Aorta (tissue), 5 donors: ENCODE measurements around the gene PPP1R3D. TPM values are rescaled to one million over a fixed set of nuclear protein-coding genes. Genes with fewer than 3 reads are reported as not detected.
"Not testable (repeated sequence)": the region's sequence is repeated elsewhere in the genome, so short reads cannot be mapped to it uniquely, and the experiment has no call there.

Source experiments
- ATAC-seq: fragments of 200-7000 bp; cut with Tn5 transposase; one replicate; pipeline ENCODE4 v1.9.1; 2022; ENCODE audit warnings: moderate library complexity; ENCODE audit not compliant: low FRiP score
- DNase-seq, 2 donors: peaks; one replicate each; pipeline ENCODE4 v3.0.0-alpha.2; 2020
- H3K27ac ChIP-seq, 2 donors: one replicate each; pipeline ENCODE4 v1.5.1; 2013; ENCODE audit warnings: low read length in 2 of 2, mild to moderate bottlenecking in 2 of 2, moderate library complexity in 2 of 2, control low read depth in 1 of 2, inconsistent platforms in 1 of 2, low read depth in 1 of 2
- H3K27me3 ChIP-seq, 2 donors: one replicate each; pipeline ENCODE4 v1.6.1; 2013; ENCODE audit warnings: control low read depth in 1 of 2, low read length in 1 of 2, mild to moderate bottlenecking in 1 of 2, moderate library complexity in 1 of 2; ENCODE audit not compliant: insufficient read depth in 2 of 2, control insufficient read depth in 1 of 2
- H3K36me3 ChIP-seq, 2 donors: one replicate each; pipeline ENCODE4 v1.6.1; 2013; ENCODE audit warnings: control low read depth in 1 of 2, low read length in 1 of 2, mild to moderate bottlenecking in 1 of 2; ENCODE audit not compliant: insufficient read depth in 2 of 2, control insufficient read depth in 1 of 2
- H3K4me1 ChIP-seq, 2 donors: one replicate each; pipeline ENCODE4 v1.6.1; 2013; ENCODE audit warnings: low read length in 2 of 2, control low read depth in 1 of 2, mild to moderate bottlenecking in 1 of 2, moderate library complexity in 1 of 2; ENCODE audit not compliant: insufficient read depth in 2 of 2, control insufficient read depth in 1 of 2
- H3K4me3 ChIP-seq, 2 donors: one replicate each; pipeline ENCODE4 v1.5.1; 2013; ENCODE audit warnings: low read length in 2 of 2, control low read depth in 1 of 2, mild to moderate bottlenecking in 1 of 2
- H3K9me3 ChIP-seq: one replicate; pipeline ENCODE4 v1.6.1; 2013; ENCODE audit warnings: mild to moderate bottlenecking, low read length; ENCODE audit not compliant: control insufficient read depth
- whole genome bisulfite sequencing, 2 donors: extraction: QIAGEN DNeasy Blood & Tissue Kit; methylation state at CpG; one replicate each; pipeline ENCODE4 v1.1.7; 2013; 5-methylcytosine and 5-hydroxymethylcytosine counted together
- intact Hi-C, 2 donors: fragments of 100-400 bp; cut with DNase I; formaldehyde crosslinking; loops; one replicate each; pipeline versions ENCODE4 v1.14.2 to v1.15.0; 2022
- polyA plus RNA-seq, 2 donors: library from polyadenylated mRNA; stranded (reverse); fragments of 200-250 nt; gene quantifications; one replicate each; pipeline ENCODE4 v1.2.3, GENCODE V29; 2013
- total RNA-seq, 2 donors: library from RNA; stranded (reverse); fragmentation: NEBNext Ultra II Directional; extraction: Animal tissue kit (Norgen Biotek cat#: 25700); gene quantifications; one replicate each; pipeline ENCODE4 v1.2.1, GENCODE V29; 2021
- donor health status: healthy with polysubstance abuse.
- donor health status: Bipolar disorder and iron deficiency.
- donor health status: DM: no; HTN: no; CAD: no.
- donor health status: DM: no; HTN: no; CAD: no.
- donor health status: DM: yes; HTN: yes; CAD: no.

The PPP1R3D gene
- total and polyA plus RNA-seq, 4 donors: 2.5 to 8.3 (median 6.2) TPM

- Histone ChIP-seq H3K36me3 (no peaks in the 10 kb centered on the region), H3K4me3 (no peak overlapping the region), H3K4me1 (no peaks in the 10 kb centered on the region), H3K27ac (no peak overlapping the region), H3K27me3 (no peaks in the 10 kb centered on the region), H3K9me3 (no peaks in the 10 kb centered on the region)
- ATAC-seq (no peak), DNase-seq (no peak)
- intact Hi-C loops: no loop called here
- WGBS, 2 donors: 21 to 35% methylated on average over 6 of the region's 6 CpGs
Measured at GRCh38 chr20:59976156-59976782, 36.2 kb upstream of the PPP1R3D start.

- H3K4me3 ChIP-seq: no peak overlapping the region
- H3K27me3 ChIP-seq: no peaks in the 10 kb centered on the region
- no peaks in the 10 kb centered on the region for H3K4me1 ChIP-seq
- H3K36me3 ChIP-seq: no peaks in the 10 kb centered on the region
- intact Hi-C loops: no loop called here
- WGBS, 2 donors: 57 to 65% methylated on average over 12 of the region's 12 CpGs
- DNase-seq (no peak), ATAC-seq (no peak)
- H3K9me3 ChIP-seq: no peaks in the 10 kb centered on the region
- no peak overlapping the region for H3K27ac ChIP-seq
Measured at GRCh38 chr20:59972037-59972801, 32.1 kb upstream of the PPP1R3D start.

- no peak overlapping the region for H3K4me3 ChIP-seq
- H3K9me3 ChIP-seq: no peaks in the 10 kb centered on the region
- WGBS, 2 donors: 84 to 93% methylated on average over 1 of the region's 1 CpG
- H3K4me1 ChIP-seq: no peaks in the 10 kb centered on the region
- no peak overlapping the region for H3K27ac ChIP-seq
- no peak for ATAC-seq
- no peaks in the 10 kb centered on the region for H3K36me3 ChIP-seq
- no peak for DNase-seq
- no peaks in the 10 kb centered on the region for H3K27me3 ChIP-seq
- intact Hi-C loops: no loop called here
Measured at GRCh38 chr20:59971428-59971827, 31.3 kb upstream of the PPP1R3D start.

- no peaks in the 10 kb centered on the region for H3K27me3 ChIP-seq
- 80 to 85% methylated on average over 3 of the region's 3 CpGs for WGBS, 2 donors
Measured at GRCh38 chr20:59966428-59966827, 26.3 kb upstream of the PPP1R3D start.

GRCh38 chr20:59962155-59962554 is 22.1 kb upstream of the PPP1R3D start:
- no peak overlapping the region for H3K27ac ChIP-seq
- DNase-seq (no peak), ATAC-seq (no peak)
- no peaks in the 10 kb centered on the region for H3K9me3 ChIP-seq
- no peaks in the 10 kb centered on the region for H3K4me1 ChIP-seq
- H3K4me3 ChIP-seq: no peak overlapping the region
- H3K36me3 ChIP-seq: peaks cover 0 to 3% of the 10 kb centered on the region in 2 donors
- WGBS, 2 donors: 67 to 72% methylated on average over 6 of the region's 6 CpGs
- H3K27me3 ChIP-seq: no peaks in the 10 kb centered on the region
- intact Hi-C loops: no loop called here

More at GRCh38 chr20:59966428-59966827, 26.3 kb upstream of the PPP1R3D start:
- Histone ChIP-seq H3K27ac (no peak overlapping the region), H3K4me1 (no peaks in the 10 kb centered on the region), H3K9me3 (no peaks in the 10 kb centered on the region), H3K4me3 (no peak overlapping the region), H3K36me3 (no peaks in the 10 kb centered on the region)
- ATAC-seq (no peak), DNase-seq (no peak)
- intact Hi-C loops: no loop called here

GRCh38 chr20:59961423-59961822 is 21.3 kb upstream of the PPP1R3D start:
- Histone ChIP-seq H3K9me3 (no peaks in the 10 kb centered on the region), H3K27ac (no peak overlapping the region), H3K27me3 (no peaks in the 10 kb centered on the region), H3K4me3 (no peak overlapping the region), H3K4me1 (no peaks in the 10 kb centered on the region), H3K36me3 (peaks cover 0 to 3% of the 10 kb centered on the region in 2 donors)
- DNase-seq (no peak), ATAC-seq (no peak)
- WGBS, 2 donors: 75 to 78% methylated on average over 2 of the region's 2 CpGs
- intact Hi-C loops: no loop called here

- ATAC-seq (no peak), DNase-seq (no peak)
- WGBS, 2 donors: 65 to 81% methylated on average over 4 of the region's 4 CpGs
- intact Hi-C loops: no loop called here
- Histone ChIP-seq H3K4me1 (no peaks in the 10 kb centered on the region), H3K27me3 (no peaks in the 10 kb centered on the region), H3K27ac (no peak overlapping the region), H3K9me3 (no peaks in the 10 kb centered on the region), H3K36me3 (peaks cover 0 to 3% of the 10 kb centered on the region in 2 donors), H3K4me3 (no peak overlapping the region)
Measured at GRCh38 chr20:59958626-59959025, 18.5 kb upstream of the PPP1R3D start.

- Histone ChIP-seq H3K27me3 (no peaks in the 10 kb centered on the region), H3K4me1 (no peaks in the 10 kb centered on the region), H3K9me3 (no peaks in the 10 kb centered on the region), H3K27ac (no peak within 1 kb of the TSS), H3K4me3 (no peak within 1 kb of the TSS), H3K36me3 (peaks cover 0 to 3% of the 10 kb centered on the region in 2 donors)
- 83 to 84% methylated on average over 5 of the region's 5 CpGs for WGBS, 2 donors
- DNase-seq: no peak
- no peak for ATAC-seq
- intact Hi-C loops: no loop called here
Measured at GRCh38 chr20:59958123-59958522, 18.0 kb upstream of the PPP1R3D start, which contains the start of gene CDH26. Gene CDH26, plus strand, starts transcription at chr20:59958423. Its CDS starts 304 bp downstream, at chr20:59958727.

GRCh38 chr20:59957568-59957967 is 17.5 kb upstream of the PPP1R3D start:
- intact Hi-C loops, H3K27me3 ChIP-seq, ATAC-seq, H3K9me3 ChIP-seq, H3K4me1 ChIP-seq, H3K36me3 ChIP-seq, DNase-seq, H3K27ac ChIP-seq, H3K4me3 ChIP-seq: not testable (repeated sequence)
